C4-2B (cell line): Measurements from ENCODE around the gene UCKL1.

Experiments used
- CTCF ChIP-seq: fragments of 450-650 bp; conservative IDR thresholded peaks from 2 replicates; pipeline ENCODE4 v1.5.1; 2017; ENCODE audit warnings: mild to moderate bottlenecking
- ZFX ChIP-seq: fragments of 450-650 bp; IDR thresholded peaks from 2 replicates; pipeline ENCODE4 v1.6.1; 2017

GRCh38 chr20:63946986-63947637 lies 9.1 kb downstream of the UCKL1 start:
- no peak for TF ChIP-seq CTCF
- no peak for TF ChIP-seq ZFX
